Measurements from ENCODE around the gene CALCOCO1. TPM values are rescaled to one million over a fixed set of nuclear protein-coding genes. Genes with fewer than 3 reads are reported as not detected.

CALCOCO1 gene
- total RNA-seq, 2 donors from 2014 or later, result 65.0 to 91.0 TPM

DNA sequence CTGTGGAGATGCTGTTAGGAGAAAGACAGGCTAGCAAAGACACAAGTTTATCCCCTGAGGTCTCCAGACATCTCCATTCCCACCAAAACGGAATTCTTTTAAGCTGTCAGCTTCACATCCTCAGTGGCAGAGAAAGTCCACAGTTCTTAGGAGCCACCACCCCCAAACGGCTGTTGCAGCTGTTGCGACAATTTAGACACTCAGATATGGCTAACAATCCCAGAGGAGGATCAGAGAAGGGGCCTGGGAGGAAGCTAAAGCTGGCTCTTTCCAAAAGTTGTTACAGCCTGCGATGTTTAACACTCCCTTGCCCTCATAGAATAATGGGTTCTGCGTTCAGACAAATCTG, 49.5 kb downstream of the CALCOCO1 start:
- ATAC-seq (no peak), DNase-seq (no peak)
- intact Hi-C loops (cut with DNase I, micrococcal nuclease), result loop anchor here (5.0 to 10.0 kb wide), 3 partner anchors 53 to 135 kb away; partner anchors contain the start of gene ATF7 (in 1 of the 2)

DNA sequence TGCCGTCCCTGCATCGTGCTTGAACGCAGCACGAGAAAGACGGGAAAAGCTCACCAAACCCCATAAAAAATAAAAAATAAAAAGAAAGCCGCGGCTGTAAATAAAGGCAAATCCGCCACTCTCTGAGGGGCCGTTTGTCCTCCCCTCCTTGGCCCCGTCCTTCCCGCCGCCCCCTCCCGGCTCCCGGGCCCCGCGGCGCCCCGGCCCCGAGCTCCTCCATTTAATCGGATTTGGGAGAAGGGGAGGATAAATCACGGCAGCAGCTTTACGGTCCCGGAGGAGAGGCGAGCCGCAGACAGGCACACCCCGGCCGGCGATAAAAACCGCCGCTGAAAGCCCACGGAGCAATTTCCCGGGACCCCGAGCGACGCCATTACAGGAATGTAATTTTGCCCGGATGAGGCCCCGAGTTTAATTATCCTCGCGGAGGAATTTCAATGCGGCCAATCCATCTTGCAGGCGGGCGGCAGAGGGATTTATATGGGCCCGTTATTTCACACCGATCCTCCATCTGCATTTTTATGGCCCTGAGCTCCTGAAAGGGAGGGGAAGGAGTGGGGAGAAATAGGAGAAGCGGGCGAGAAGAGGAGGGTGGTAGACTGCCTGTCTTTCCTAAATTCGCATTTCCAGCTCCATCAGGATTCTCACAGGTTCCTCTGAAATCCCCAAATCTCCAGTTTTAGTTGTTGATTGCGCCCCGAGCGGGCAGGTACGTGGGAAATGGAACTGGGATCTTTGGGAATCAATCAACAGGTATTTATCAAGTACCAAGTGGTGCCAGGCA, 50.0 kb downstream of the CALCOCO1 start:
- intact Hi-C loops (cut with DNase I, micrococcal nuclease), result loop anchor here (5.0 to 10.0 kb wide), 3 partner anchors 52 to 135 kb away; partner anchors contain the start of gene ATF7 (in 1 of the 2)
- no peak for DNase-seq
- ATAC-seq, result no peak

DNA sequence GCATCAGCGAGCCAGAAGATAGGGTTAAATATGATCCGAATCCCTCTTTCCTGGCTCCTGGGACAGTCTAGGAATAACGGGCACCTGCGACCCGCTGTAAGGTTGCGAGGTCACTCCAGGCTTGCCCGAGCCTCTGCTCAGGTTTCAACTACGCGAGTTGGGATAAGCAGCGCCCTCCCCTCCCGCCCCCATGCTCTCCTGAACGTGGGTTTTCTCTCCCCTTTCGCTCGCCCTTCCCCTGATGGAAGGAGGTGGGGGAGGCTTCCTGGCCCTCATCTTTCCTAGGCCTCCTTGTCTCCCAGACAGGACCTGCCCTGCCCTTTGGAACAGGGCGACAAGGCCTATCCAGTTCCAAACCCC, 50.6 kb downstream of the CALCOCO1 start:
- DNase-seq (peak; percentile 41 to 48), ATAC-seq (peak; percentile 17)
- intact Hi-C loops (cut with DNase I, micrococcal nuclease), result loop anchor here (5.0 to 10.0 kb wide), 3 partner anchors 52 to 134 kb away; partner anchors contain the start of gene ATF7 (in 1 of the 2)

DNA sequence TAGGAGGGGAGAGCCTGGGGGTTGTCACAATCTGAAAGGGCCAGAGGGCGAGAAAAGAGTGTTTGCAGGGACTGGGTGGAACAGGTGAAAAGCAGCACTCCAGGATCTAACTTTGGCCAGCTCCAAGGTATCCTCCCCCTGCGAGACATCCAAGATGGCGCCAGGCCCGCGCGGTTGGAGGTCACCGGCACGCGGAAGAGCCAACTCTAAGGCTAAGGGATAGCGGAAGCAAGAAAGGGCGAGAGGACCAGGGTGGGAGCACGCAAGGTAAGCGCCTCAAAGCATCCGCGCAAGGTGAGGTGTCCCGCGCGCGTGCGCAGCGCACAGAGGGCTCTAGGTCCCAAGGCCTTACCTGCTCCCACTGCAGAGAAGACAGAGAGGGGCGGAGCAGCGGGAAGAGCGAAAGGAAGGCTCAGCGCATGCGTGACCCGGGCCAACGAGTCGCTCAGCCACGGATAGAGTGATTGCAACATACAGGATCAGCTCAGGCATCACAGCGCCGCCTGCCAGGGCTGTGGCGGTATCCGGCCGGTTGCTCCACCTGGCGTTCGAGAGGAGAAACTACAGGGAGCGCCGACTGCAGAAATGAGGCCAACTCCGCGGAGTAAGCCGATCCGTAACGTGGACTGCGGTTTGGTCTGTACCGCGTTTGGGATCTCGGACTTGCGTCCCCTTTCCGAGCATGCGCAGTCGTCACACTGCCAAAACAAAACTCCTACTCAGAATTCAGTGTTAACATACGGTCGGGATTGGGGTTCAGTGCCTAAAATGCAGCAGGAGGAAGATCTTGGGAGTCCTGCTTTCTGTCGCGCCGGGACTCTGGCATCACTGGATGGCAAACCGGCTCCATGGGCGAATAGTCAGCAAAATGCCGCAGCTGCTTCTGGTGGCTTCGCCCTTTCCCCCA, 51.3 kb downstream of the CALCOCO1 start, which contains the start of gene ATP5MC2:
Gene ATP5MC2 (minus strand): TSS at position 383 of the 907 bp plus-strand sequence. CDS start 3,469 bp downstream, outside the sequence.
- peak; percentile 95 for ATAC-seq
- peak; percentile 97 for DNase-seq
- intact Hi-C loops (cut with DNase I, micrococcal nuclease), result loop anchor here (5.0 to 10.0 kb wide), 3 partner anchors 51 to 134 kb away; partner anchors contain the start of gene ATF7 (in 1 of the 2)

DNA sequence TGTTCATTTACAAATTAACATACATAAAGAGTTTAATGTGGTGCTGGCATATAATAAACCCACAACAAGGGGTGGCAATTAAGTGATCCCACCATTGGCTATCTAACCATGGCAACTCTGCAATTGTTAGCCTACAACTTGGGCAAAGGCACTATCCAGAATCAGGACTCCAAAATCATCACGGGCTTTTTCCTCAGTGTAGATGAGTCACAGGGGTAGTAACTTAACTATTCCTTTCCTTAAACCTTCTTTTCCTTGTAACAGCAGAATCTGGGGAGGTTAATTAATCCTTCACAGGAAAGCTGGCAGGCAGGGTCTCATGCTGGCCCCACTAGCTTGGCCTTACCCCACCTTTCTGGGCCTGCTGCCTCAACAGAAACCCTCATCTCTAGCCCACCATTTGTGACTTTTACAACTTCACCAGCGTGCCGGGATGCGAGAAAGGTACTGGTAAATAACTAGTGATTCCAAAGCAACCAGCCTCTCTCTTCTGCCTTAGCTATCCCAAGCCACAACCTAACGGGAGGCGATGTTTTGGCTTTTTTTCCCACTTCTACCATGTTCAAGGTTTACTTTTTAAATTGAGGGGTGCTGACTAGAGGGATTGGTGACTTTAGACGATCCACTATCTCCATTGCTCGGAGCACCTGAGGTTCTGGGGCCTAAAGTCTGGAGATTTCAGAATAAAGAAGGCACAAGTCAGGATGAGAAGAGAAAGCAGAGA, 52.1 kb downstream of the CALCOCO1 start:
- DNase-seq (no peak), ATAC-seq (no peak)
- intact Hi-C loops (cut with DNase I, micrococcal nuclease), result loop anchor here (5.0 to 10.0 kb wide), 3 partner anchors 50 to 133 kb away; partner anchors contain the start of gene ATF7 (in 1 of the 2)

DNA sequence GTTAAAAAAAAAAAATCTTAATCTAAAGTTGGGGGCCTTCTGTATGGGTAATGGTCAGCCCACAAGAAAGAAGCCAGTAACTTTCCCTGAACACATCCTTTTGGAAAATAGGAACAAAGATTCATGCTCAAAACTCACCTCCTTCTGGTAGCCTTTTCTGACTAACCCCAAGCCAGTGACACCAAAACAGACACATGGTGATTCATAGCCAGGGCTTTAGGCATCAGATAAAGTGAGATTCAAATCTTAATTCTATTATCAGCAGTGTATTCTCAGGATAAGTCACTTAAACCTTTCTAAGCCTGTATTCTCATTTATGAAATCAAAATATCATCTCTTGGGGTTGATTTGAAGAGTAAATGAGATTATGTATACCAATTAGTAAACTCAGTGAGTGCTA, 56.3 kb downstream of the CALCOCO1 start:
- intact Hi-C loops (cut with DNase I, micrococcal nuclease), result loop anchor here in 1 of 2 donors (10.0 kb wide), 2 partner anchors 46 to 126 kb away; partner anchors contain the start of gene ATF7
- no peak for DNase-seq
- no peak for ATAC-seq

DNA sequence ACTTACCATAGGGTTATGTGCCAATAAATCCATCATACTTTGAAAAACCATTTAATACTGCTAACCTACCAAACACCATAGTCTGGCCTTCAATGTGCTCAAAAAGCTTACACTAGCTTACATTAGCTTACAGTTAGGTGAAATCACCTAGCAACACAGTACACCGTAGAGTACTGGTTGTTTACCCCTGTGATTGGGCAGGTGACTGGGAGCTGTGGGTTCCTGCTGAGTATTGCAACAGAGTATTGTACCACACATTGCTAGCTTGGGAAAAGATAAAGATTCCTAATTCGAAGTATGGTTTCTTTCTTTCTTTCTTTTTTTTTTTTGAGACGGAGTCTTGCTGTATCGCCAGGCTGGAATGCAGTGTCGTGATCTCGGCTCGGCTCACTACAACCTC, 56.9 kb downstream of the CALCOCO1 start:
- DNase-seq (no peak), ATAC-seq (no peak)
- intact Hi-C loops (cut with DNase I, micrococcal nuclease), result loop anchor here in 1 of 2 donors (10.0 kb wide), 2 partner anchors 46 to 126 kb away; partner anchors contain the start of gene ATF7

DNA sequence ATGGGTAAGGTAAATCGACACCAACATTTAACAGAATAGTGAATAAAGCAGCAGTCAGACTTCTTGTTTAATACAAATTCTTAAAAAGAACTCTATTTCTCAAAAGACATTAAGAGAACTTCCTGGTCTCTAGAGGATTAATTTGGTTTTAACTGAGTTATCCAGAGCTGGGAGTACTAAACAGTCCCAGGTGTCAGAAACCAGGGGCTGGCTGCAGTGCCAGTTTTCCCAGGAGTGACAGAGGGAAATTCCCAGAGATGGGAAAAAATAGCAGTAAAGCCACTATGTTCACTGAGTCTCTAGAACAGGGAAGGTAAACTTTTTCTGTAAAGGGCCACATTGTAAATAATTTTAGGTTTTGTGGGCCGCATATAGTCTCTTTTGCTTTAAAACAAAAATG, 60.2 kb downstream of the CALCOCO1 start:
- intact Hi-C loops (cut with DNase I, micrococcal nuclease), result no loop called here

DNA sequence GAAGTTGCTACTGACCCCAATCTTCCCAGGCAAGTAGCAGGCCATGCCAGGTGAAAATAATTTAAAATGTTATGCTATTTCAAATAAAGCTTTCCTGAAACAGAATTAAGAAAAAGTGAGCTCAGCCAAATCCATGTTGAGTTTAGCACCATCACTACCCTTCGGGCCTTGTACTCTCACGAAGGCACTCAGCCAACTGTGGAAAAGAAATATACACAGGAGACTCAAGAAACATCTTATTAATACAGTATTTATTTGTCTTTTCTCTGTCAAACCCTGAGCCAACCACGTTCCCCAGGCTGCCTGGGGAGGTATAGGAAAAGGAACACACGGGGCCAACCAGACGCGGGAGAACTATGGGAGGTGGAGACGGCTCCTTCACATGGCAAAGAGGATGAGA, 62.3 kb downstream of the CALCOCO1 start:
- DNase-seq, result no peak
- ATAC-seq, result no peak
- intact Hi-C loops (cut with DNase I, micrococcal nuclease), result no loop called here

More for the DNA sequence above, 60.2 kb downstream of the CALCOCO1 start:
- ATAC-seq, result no peak
- DNase-seq, result no peak

DNA sequence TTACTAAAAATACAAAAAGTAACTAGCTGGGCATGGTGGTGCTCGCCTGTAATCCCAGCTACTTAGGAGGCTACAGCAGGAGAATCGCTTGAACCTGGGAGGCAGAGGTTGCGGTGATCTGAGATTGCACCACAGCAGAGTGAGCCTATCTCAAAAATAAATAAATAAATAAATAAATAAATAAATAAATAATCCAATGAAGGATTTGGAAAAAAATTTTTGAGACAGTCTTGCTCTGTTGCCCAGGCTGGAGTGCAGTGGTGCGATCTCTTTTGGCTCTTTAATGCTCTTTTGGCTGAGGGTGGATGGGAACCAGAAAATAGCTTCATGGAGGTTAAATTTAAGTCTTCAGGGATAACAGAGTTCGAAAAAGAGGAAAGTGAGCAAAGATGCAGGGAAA, 63.1 kb downstream of the CALCOCO1 start:
- ATAC-seq, result no peak
- intact Hi-C loops (cut with DNase I, micrococcal nuclease), result no loop called here
- DNase-seq, result no peak

DNA sequence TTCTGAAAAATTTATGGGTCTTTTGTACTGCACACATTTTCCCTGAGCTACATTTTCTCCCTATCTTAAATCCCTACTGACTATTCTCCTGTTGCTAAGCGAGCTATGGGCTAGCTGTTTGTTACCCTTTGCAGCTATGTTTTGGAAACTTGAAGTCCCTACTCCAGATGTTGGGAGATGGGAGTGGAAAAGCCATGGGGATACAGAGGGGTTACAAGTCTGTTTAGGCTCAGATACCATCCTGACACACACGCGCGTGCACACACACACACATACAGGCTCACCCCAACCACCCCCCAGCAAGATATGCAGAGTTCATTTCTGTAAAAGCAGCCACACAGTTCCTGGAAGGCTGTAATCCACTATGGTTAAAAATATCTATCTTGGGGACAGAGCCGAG, 67.2 kb downstream of the CALCOCO1 start:
- intact Hi-C loops (cut with DNase I, micrococcal nuclease), result no loop called here
- ATAC-seq, result peak; percentile 12
- peak in 1 of 2 donors; percentile 29 for DNase-seq

DNA sequence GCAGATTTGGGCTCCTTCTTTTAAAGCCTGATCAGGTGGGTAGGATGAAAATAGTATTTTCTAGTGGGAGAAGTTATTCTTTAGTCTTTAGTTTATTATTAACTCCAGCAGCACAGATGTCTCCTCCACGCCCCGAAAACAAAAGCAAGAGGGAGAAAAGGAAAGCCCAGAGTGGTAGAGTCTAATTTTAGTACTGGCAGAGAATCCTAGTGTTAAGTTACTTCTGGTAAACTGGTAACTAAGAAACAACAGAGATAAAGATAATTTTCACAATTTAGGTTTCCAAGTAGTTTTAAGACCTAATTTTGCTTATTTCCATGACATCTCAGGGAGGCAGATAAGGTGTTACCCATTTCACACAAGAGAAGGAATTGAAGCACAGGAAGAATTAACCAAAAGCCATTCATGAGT, 67.7 kb downstream of the CALCOCO1 start:
- DNase-seq (no peak), ATAC-seq (peak; percentile 59)
- intact Hi-C loops (cut with DNase I, micrococcal nuclease), result no loop called here

DNA sequence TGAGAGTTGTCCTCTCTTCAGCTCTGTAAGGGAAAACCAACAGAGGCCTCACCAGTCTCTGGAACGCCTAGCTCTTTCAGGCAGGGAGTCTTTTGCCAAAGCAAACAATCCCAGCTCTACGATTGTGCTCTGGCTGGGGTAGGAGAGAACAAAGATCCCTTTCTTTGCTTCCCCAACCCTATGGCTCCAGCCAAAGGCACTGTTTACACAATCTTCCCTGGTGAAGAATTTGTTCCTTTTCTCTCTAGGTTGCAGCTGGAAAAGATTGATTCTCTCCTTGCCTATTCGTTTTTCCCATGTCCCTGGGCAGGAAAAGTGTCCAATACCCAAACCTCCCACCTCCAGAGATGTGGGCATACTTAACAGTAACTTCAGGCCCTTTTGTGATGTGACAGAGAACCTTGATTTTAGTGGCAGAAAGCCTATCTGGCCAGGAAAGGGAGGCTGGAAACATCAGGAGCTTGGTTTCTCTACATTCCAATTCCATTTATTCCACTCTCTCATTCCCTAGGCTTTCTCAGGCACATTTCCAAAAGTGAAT, 68.2 kb downstream of the CALCOCO1 start:
- DNase-seq (peak; percentile 38 to 75), ATAC-seq (peak; percentile 94)
- intact Hi-C loops (cut with DNase I, micrococcal nuclease), result no loop called here

Other genes with a start within 250 kb of the CALCOCO1 start
- gene MAP3K12, start 228.0 kb downstream of the CALCOCO1 start, total RNA-seq, result 1 to 10 TPM; 3.2 to 6.8 TPM
- gene TARBP2, start 226.2 kb downstream of the CALCOCO1 start, total RNA-seq, result 10 to 100 TPM; 21.3 to 22.3 TPM
- gene NPFF, start 220.0 kb downstream of the CALCOCO1 start, total RNA-seq, result not detected
- 10 to 100 TPM; 38.3 to 39.2 TPM for gene ATF7, start 101.1 kb downstream of the CALCOCO1 start, total RNA-seq
- 100 to 1,000 TPM; 323 to 371 TPM for gene ATP5MC2, start 51.4 kb downstream of the CALCOCO1 start, total RNA-seq
- gene CISTR, start 24.5 kb upstream of the CALCOCO1 start, total RNA-seq, result not detected
- gene HOXC13, start 211.4 kb upstream of the CALCOCO1 start, total RNA-seq, result not detected
- gene HOXC12, start 227.5 kb upstream of the CALCOCO1 start, total RNA-seq, result not detected
- gene HOXC11, start 245.7 kb upstream of the CALCOCO1 start, total RNA-seq, result not detected
- gene HOTAIR, start 247.5 kb upstream of the CALCOCO1 start, total RNA-seq, result not detected